HG03469 (cell line): ENCODE results near the gene RNF151.

ENCODE experiments used
- ATAC-seq: cut with Tn5 transposase; IDR thresholded peaks from one replicate; pipeline ENCODE4 v1.9.1; 2021; ENCODE audit warnings: mild to moderate bottlenecking, moderate library complexity, moderate number of reproducible peaks; ENCODE audit not compliant: unreplicated experiment

The RNF151 gene

DNA sequence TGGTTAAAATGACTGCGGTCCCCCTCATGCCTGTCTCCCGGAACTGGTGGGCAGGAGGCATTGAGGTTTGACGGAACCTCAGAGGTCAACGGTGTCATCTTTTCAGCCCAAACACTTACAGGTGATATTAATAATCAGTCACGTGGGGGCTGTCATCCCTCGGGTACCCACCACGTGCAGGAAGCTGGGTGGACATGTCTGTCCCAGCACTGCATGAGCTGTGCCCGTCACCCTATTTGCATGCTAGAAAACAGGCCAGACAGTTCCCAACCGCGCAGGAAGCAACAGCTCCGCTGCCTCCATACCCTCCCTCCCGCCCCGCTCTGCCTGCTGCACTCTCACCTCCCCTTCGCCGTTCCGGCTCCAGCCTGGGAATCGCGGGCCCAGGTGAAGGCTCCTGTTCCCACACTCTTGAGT lies 24.5 kb downstream of the RNF151 start:
- no peak for ATAC-seq

DNA sequence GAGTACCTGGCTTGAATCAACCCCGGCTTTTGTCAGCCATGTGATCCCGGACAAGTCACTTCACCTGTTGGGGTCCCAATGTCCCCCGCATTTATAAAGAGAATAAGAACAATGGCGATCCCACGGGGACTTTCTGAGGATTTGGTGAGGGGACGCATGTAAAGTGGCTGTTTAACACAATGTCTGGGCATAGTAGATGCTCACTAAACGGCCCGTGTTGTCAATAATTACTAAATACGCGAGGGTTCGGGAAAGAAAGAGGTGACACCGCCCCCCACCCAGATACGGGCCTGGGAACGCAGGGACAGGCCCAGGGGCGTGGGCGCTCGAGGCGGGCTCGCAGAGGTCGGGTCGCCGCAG lies 24.9 kb downstream of the RNF151 start:
- ATAC-seq, result no peak

DNA sequence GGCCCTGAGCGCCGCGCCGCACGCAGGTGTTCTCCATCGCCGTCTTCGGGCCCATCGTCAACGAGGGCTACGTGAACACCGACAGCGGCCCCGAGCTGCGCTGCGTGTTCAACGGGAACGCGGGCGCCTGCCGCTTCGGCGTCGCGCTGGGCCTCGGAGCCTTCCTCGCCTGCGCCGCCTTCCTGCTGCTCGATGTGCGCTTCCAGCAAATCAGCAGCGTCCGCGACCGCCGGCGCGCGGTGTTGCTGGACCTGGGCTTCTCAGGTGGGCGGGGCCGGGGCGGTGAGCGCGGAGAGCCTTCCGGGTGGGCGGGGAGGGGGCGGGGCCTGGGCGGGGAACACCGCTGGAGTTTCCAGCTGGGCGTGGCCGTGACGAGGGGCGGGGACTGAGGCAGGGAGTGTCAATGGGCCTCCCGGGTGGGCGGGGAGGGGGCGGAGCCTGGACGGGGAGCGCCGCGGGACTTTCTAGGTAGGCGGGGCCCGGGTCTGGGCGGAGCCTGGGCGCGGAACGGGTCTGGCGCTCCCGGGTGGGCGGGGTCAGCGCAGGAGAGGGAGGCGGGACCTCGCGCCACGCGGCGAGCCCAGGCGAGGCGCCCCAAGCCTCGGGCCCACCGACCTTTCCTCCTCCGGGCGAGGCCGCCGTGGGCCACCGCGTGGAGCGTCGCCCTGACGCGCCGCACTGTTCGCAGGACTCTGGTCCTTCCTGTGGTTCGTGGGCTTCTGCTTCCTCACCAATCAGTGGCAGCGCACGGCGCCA lies 25.5 kb downstream of the RNF151 start:
- peak; percentile 28 for ATAC-seq

DNA sequence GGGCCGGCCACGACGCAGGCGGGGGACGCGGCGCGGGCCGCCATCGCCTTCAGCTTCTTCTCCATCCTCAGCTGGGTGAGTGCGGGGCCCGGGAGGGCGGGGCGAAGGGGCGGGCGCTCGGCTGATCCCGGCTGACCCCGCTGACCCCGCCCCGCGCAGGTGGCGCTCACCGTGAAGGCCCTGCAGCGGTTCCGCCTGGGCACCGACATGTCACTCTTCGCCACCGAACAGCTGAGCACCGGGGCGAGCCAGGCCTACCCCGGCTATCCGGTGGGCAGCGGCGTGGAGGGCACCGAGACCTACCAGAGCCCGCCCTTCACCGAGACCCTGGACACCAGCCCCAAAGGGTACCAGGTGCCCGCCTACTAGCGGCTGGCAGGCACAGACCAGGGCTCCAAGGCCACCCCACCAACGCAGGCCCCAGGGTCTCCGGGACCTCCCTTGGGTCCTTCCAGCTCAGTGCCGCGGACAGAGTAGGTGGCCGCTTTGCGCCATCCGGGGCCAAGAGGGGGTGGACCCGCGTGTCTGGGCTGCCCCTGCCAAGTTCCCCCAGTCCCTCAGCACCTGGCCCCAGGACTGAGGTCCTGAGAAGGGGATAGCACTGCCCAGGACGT lies 26.2 kb downstream of the RNF151 start:
- ATAC-seq, result no peak

DNA sequence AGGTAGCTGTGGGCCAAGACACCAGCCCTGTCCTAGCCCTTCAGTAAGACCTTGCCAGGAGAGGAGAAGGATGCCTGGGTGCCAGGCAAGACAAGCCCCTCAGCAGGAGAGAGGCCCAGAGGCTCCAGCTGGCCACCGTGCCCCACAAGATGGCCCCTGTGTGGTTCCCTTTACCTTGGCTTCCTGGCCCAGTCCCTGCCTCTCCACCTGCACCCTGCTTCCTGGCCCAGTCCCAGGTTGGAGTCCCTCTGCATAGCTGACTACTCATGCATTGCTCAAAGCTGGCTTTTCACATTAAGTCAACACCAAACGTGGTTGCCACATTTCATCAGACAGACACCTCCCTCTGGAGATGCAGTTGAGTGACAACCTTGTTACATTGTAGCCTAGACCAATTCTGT lies 27.1 kb downstream of the RNF151 start:
- no peak for ATAC-seq

DNA sequence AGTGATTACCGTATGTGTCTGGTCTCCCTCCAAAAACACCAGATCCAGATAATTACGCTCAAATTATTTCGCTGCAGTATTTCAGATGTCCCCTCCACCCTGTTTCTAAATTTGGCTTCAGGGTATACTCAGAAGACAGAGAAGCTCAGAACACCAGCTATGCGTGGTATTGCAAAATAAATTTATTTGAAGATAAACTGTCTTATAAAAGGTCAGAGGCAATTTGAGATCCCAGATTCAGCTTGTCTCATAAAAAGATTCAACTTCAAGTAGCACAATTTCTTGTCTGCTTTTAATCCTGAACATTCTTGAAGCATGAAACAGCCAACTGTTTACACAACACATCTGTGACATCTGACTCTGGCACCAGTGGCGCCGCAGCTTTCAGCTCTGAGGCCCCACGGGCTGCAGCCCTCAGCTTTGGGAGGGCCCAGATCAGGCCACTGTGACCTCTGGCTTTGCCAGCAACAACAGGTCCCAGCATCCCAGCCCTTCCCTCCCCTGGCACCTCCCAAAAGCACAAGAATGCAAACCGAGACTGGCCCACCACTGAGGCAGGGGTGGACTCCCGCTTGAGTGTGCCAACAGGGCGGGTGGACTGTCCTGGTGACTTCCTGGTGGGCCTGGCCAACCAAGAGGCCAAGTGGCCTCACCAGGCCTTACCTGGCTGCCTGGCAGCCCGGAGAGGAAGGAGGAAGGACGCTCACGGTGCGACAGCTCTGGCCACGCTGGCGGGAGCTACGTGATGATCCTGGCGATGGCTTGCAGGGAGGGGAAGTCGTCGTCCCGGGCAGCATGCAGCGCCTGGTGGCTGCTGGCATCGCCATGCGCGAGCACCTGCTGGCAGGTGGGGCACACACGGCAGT lies 31.1 kb downstream of the RNF151 start:
- no peak for ATAC-seq

DNA sequence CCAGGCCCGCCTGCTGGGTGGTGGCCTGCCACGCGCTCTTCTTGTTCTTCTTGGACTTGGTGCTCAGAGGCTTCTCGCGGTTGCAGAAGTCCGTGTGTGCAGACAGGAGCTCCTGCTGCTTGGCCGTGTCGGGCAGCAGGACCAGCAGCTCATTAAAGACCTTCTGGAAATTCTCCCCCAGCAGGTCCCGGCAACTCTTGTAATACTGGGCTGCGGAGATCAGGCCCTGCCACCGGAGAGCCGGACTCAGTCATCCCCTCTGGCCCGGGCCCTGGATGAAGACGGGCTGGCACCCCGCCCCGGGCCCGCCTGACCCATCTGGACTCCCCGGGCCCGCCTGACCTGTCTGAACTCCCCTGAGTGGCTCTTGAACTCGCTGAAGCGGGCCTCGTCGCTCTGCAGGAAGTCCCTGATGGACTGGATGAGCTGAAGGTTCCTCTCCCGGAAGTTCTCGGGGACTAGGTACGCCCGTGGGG lies 31.7 kb downstream of the RNF151 start:
- ATAC-seq, result no peak

DNA sequence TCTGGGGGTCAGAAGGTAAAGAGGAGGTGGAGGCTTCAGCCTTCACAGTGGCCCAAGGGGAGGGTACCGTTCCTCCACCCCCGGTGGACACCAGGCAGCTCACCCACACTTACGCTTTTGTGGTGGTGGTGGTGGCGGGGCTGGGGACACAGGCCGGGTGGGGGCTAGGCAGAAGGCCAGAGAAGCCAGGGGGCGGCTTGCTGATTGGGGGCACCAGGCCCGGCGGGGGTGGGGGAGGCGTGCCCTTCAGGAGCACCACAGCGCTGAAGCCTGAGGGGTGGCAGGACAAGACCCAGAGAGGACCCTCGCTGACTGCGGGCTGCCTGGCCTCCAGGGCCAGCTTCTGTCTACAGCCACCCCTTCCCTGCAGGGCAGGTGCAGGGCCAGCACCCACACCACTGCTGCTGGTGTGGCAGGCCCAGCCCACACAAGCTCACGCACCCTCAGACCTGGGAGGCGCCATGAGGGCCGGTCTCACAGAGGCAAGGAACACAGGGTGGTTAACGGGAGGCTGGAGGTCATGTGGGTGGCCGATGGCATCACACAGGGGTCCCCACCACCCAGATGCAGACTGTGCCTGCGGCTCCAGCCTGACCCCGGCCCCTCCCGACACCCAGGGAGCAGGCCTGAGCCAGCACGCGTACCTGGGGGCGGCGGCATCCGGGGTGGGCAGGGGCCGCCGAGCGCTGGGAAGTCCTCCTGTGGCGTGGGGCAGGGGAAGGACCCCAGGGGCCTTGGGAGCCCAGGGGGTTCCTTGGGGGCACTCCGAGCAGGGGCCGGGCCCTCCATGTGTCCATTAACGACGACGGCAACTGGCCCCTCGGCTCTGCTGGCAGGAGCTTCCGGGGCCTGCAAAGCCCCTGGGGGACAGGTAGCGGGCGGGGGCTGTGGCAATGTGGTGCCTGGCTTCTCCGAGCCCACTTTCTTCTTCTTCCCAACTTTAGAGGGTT lies 32.5 kb downstream of the RNF151 start:
- ATAC-seq, result no peak

DNA sequence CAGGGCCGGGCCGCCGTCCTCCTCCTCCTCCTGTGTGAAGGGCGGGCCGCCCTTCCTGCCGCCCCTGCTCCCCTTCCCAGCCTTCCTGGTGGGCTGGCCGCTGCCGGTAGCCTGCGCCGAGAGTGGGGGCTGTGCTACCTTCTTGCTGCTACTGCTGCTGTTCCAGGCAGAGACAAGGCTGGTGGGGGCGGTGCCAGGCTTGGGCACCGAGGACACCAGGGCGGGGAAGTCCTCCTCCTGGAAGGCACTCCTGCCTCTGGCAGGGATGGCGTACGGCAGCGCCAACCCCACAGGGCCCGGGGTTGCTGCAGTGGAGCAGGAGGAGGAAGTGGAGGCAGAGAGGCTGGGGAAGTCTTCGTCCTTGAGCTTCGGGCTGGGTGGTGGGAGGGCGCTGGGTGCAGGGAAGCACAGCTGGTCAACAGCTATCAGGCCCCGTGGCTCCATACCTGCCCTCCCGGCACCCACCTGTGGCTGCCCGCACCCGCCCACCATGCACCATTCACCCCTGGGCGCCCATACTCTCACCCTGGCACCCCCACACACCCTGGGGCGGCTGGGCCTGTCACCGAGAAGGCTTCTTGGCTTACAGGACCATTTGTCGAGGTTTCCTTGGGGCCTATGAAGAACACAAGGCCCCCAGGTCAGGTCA lies 33.3 kb downstream of the RNF151 start:
- no peak for ATAC-seq

DNA sequence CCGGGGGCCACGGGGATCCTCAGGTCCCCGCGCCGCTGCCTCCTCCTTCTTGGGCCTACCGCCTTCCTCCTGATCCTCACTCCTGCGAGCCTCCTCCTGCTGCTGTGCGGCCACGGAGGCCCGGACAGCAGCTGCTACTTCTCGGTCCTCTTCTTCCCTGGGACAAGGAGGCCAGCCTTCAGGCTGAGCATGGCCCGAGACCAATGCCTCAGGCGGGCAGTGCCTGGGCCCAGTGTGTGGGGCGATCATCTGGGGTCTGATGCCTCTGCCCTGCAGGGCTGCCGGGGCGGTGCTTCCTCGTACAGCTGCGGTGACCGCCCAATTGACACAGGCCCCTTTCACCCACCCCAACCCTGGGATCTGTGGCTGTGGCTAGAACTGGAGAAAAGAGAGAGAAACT lies 34.4 kb downstream of the RNF151 start:
- no peak for ATAC-seq

DNA sequence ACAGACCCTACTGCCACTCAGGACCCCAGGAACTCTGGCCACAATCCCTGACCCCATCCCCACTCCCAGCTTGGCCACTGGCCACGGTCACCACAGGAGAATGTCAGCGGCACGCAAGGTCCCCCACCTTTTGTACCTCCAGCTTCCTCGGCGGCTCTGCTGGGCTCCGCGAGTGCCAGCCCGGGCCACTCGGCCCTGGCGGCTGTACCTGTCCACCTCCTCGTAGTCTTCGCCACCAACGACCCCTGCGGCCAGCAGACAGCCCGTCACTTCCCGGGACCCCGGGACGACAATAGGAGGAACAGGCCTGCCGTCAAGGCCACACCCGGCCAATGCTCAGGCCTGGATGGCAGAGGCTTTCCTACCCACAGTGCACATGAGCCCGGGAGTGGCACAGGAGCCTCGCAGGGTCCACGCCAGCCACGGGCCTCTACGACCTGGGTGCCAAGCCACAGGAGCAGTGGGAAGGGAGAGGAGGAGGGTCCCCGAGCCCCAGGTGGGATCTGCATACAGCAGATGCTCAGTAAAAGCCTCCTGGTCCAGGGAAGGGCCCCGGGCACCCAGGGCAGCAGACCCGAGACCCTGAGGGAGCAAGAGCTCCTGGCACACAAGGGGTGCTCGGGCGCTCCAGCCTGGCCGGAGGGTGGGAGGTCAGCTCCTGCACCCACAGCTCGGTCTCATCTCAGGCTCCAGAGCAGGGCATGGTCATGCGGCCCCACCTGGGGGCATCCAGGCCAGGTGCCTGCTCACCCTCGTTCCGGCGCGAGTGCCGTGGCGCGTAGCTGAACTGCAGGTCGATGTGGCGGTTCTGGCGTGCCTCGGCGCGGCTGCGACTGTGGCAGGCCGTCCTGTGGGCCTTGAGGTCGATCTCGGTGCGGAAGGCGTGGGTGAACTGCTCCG lies 35.0 kb downstream of the RNF151 start:
- ATAC-seq, result no peak

DNA sequence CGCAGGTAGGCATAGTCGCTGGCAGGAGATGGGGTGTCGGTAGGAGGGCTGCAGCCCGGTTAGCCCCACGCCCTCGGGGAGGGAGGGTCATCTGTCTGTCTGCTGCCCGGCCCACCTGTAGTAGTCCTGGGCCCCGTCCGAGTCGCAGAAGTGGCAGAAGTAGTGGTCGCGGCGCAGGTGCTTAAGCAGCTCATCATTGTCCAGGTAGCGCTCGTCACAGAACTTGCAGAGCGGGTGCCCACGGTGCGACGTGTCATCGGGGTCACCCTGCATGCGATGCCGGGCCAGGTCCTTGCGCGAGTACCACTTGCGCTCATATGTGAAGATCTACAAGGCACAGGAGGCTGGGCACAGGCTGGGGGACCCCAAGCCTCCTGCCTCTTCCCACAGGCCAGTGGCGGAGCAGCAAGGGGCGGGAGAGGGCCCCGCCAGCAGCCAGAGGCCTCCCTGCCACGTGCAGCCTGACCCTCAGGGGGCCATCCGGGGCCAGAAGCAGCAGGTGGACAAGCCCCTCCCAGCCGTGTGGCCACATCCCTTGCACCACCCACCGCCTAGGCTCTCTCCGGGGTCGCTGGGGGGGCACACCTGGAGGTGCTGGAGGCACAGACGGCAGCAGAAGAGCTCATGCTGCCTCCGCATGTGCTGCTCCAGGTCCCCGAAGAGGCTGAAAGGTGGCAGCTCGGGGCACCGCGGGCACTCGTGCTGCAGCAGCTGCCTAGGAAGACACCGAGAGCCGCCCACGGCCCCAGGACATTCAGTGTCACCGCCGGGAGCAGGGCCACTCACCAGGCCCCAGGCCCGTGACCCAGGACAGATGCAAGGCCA lies 36.0 kb downstream of the RNF151 start:
- no peak for ATAC-seq

DNA sequence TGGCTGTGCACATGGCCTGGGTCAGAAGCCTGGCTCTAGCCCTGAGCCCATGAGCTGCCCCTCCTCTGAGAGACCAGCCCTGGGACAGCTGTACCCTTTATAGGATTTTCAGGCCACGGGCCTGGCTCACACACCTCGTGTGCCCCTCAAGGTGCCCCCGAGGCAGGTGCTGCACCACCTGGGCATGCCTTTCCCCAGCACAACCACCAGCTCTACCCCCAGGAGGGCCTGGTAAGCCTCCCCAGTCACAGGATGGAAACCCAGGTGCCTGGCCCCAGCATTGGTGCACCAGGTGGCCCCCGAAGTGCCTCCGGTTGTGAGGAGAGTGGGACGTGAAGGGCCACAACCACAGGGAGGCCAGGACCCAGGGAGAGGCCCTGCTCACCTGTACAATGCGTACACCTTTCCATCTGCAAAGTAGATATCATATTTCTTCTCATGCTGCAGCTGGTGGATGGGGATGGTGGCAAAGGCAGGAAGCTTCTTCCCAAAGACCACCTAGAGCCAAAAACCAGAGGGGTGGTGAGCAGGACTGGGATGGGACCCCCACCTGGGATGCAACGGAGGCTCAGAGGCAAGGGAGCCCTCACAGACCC lies 36.7 kb downstream of the RNF151 start:
- no peak for ATAC-seq

DNA sequence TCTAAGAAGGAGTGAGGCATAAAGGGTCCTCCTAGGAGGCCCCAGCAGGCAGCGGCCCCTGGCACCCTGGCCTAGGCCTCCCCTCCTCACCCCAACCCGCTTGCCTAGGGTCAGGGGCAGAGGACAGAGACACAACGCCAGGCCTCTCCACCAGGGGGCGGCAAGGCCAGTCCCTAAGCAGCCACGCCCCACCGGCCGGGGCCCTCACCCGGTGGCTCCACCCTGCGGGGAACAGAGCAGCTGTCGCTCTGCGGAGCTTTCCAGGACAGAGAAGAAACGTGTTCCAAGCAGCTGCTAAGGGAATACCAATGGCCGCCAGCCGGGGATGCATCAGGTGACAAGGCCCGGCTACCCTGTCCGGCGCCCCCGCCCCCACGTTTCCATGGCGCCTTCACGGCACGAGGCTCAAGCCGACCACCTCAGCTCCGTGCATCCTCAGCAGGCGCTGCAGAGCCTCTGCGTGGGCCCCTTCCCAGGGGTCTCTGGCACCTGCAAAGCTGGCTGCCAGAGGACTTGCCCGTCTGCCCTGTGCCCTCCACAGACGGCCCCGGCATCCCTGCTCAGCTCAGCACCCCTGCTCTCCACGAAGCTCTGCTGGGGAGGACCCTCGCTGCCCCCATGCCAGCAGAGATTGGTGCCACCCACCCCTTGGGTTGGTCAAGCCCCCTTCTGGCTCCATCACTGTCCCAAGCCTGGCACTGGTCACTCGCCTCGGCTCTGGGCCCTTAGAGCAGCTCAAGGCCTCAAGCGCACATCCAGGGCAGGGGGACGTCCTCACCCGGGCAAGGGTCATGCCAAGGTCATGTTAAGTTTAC lies 37.4 kb downstream of the RNF151 start:
- no peak for ATAC-seq

DNA sequence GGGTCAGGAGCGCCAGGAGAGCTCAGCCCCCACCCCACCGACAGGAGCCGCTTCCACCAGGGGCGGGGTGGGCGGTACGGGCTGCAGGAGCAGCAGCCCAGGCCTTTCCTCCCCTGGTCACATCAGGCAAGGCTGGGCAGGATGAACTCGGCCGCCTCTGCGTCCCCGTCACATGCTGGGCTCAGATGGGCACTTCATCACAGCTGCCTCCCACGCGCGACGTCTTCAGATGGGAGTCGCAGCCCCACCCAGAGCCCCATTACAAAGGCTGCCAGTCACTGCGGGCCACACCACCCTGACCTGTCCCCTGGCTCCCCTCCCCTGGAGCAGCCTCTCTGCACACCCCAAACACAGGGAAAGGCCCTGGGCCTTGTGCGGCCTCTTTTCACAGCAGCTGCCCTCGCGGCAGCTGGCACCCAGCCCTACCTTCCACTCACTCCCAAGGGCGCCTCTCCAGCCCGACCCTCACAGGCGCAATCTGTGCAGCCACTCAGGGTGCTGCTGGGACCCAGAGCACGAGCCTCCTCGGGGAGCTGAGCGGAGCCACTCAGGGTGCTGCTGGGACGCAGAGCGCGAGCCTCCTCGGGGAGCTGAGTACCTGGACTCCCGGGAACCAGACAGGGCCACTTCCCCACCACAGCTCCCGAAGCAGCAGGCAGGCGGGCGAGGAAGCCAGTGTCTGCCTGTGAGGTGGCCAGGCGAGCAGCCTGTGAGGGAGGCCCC lies 38.3 kb downstream of the RNF151 start:
- ATAC-seq, result no peak

DNA sequence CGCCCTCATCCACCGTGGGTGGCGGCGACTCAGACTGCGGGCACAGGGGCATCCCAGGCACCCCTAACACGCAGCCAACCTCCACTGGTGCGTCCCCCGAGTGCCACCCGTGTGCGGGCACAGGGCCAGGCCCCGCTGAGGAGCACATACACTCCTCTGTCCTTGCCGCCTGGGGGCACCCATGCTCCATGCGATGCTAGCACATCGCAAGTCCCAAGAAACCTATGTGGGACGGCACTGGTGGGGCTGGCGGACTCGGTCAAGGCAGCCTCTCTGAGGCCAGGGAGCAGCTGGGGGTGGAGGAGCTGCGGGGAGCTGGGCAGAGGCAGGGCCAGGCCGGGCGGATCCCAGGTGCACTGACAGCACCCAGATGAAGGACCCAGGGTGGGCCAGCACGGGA lies 39.0 kb downstream of the RNF151 start:
- no peak for ATAC-seq
